Upper lobe of left lung (tissue), 6 donors: ENCODE measurements around the gene SH2D4B. TPM values are rescaled to one million over a fixed set of nuclear protein-coding genes. Genes with fewer than 3 reads are reported as not detected.

Experiments used
- ATAC-seq, 2 donors: fragments of 200-7000 bp; cut with Tn5 transposase; one replicate each; pipeline ENCODE4 v1.9.1; 2022; ENCODE audit warnings: mild to moderate bottlenecking in 2 of 2, moderate library complexity in 2 of 2; ENCODE audit not compliant: low FRiP score in 2 of 2
- DNase-seq, 2 donors: peaks; one replicate each; pipeline ENCODE4 v3.0.0-alpha.2; 2019 to 2020
- H3K27ac ChIP-seq, 4 donors: fragments of 200-600 bp; sonication (generic); one replicate each; pipeline ENCODE4 v1.5.1; 2016 to 2019
- H3K27me3 ChIP-seq, 4 donors: fragments of 200-600 bp; sonication (generic); one replicate each; pipeline ENCODE4 v1.5.1; 2017 to 2019
- H3K36me3 ChIP-seq, 4 donors: fragments of 200-600 bp; sonication (generic); one replicate each; pipeline ENCODE4 v1.5.1; 2016 to 2019
- H3K4me1 ChIP-seq, 4 donors: fragments of 200-600 bp; sonication (generic); one replicate each; pipeline ENCODE4 v1.5.1; 2018 to 2019
- H3K4me3 ChIP-seq, 4 donors: fragments of 200-600 bp; sonication (generic); one replicate each; pipeline ENCODE4 v1.5.1; 2017 to 2019; ENCODE audit warnings: mild to moderate bottlenecking in 2 of 4, moderate library complexity in 1 of 4
- H3K9me3 ChIP-seq, 4 donors: fragments of 200-600 bp; sonication (generic); one replicate each; pipeline ENCODE4 v1.5.1; 2018 to 2019
- EP300 ChIP-seq, 4 donors: sonication (generic); formaldehyde crosslinking; IDR thresholded peaks; one replicate each; pipeline ENCODE4 v1.5.1; 2017; ENCODE audit warnings: antibody characterized with exemption in 4 of 4, control low read depth in 2 of 4
- POLR2A ChIP-seq, 4 donors: fragments of 450-650 bp; IDR thresholded peaks; one replicate each; pipeline ENCODE4 v1.5.1; 2016 to 2017; ENCODE audit warnings: antibody characterized with exemption in 4 of 4, mild to moderate bottlenecking in 2 of 4
- POLR2AphosphoS5 ChIP-seq, 2 donors: sonication (generic); formaldehyde crosslinking; IDR thresholded peaks; one replicate each; pipeline ENCODE4 v1.5.1; 2017; ENCODE audit warnings: antibody characterized with exemption in 2 of 2
- WGBS, 2 donors: methylation state at CpG; one replicate each; pipeline ENCODE4 v1.1.5; 2017 to 2018; 5-methylcytosine and 5-hydroxymethylcytosine counted together
- total RNA-seq, 6 donors: library from RNA; depleted of rRNA in 4 of 6; stranded (reverse); fragments of >200 nt in 4 of 6; gene quantifications; one replicate each; pipeline versions ENCODE4 v1.1.0 to v1.2.1, GENCODE V29; 2016 to 2021
- TF ChIP-seq, protein P1 (sequence below), 6 experiments: fragments of 450-650 bp in 4 of 6; fragments of 200-600 bp in 2 of 6; sonication (generic) in 2 of 6; IDR thresholded peaks; one replicate each; pipeline ENCODE4 v1.5.1; 2016 to 2019; ENCODE audit warnings: antibody characterized with exemption in 6 of 6
- donor health status: DM: no; HTN: no; CAD: no; lungs with moderate emphysema.
- donor health status: DM: no; HTN: yes; CAD: no; lungs with severe emphysema.

SH2D4B gene
- total RNA-seq, 6 donors from 2014 or later, result 0.15 to 1.0 (median 0.55) TPM; not detected in 1

- no peaks in the 10 kb centered on the region for H3K36me3 ChIP-seq
- DNase-seq (no peak), ATAC-seq (no peak)
- H3K4me3 ChIP-seq, result no peak overlapping the region
- H3K27ac ChIP-seq, result no peak overlapping the region
- H3K4me1 ChIP-seq, result no peaks in the 10 kb centered on the region
- TF ChIP-seq EP300 (IDR thresholded peaks at IDR 0.05) (no peak), POLR2A (IDR thresholded peaks at IDR 0.05) (no peak), POLR2AphosphoS5 (IDR thresholded peaks at IDR 0.05) (no peak)
- TF ChIP-seq, protein P1, sequence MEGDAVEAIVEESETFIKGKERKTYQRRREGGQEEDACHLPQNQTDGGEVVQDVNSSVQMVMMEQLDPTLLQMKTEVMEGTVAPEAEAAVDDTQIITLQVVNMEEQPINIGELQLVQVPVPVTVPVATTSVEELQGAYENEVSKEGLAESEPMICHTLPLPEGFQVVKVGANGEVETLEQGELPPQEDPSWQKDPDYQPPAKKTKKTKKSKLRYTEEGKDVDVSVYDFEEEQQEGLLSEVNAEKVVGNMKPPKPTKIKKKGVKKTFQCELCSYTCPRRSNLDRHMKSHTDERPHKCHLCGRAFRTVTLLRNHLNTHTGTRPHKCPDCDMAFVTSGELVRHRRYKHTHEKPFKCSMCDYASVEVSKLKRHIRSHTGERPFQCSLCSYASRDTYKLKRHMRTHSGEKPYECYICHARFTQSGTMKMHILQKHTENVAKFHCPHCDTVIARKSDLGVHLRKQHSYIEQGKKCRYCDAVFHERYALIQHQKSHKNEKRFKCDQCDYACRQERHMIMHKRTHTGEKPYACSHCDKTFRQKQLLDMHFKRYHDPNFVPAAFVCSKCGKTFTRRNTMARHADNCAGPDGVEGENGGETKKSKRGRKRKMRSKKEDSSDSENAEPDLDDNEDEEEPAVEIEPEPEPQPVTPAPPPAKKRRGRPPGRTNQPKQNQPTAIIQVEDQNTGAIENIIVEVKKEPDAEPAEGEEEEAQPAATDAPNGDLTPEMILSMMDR (IDR thresholded peaks at IDR 0.05), result no peak
- WGBS, 2 donors, result 78 to 83% methylated on average over 6 to 7 of the region's 7 CpGs
- no peaks in the 10 kb centered on the region for H3K9me3 ChIP-seq
- H3K27me3 ChIP-seq, result no peaks in the 10 kb centered on the region
These were observed 109.6 kb downstream of the SH2D4B start for GRCh38 chr10:80647173-80647833.

GRCh38 chr10:80648106-80648505 lies 110.4 kb downstream of the SH2D4B start:
- H3K4me1 ChIP-seq, result no peaks in the 10 kb centered on the region
- H3K36me3 ChIP-seq, result no peaks in the 10 kb centered on the region
- no peak for DNase-seq
- no peak for TF ChIP-seq POLR2A (IDR thresholded peaks at IDR 0.05)
- no peak for TF ChIP-seq EP300 (IDR thresholded peaks at IDR 0.05)
- TF ChIP-seq, protein P1 (IDR thresholded peaks at IDR 0.05), result no peak
- TF ChIP-seq POLR2AphosphoS5 (IDR thresholded peaks at IDR 0.05), result no peak
- H3K4me3 ChIP-seq, result no peak overlapping the region
- no peaks in the 10 kb centered on the region for H3K9me3 ChIP-seq
- no peak overlapping the region for H3K27ac ChIP-seq
- no peak for ATAC-seq
- WGBS, 2 donors, result 76 to 80% methylated on average over 5 of the region's 5 CpGs
- H3K27me3 ChIP-seq, result no peaks in the 10 kb centered on the region

- WGBS, 2 donors, result 90 to 95% methylated on average over 6 of the region's 6 CpGs
- no peak overlapping the region for H3K4me3 ChIP-seq
- H3K36me3 ChIP-seq, result no peaks in the 10 kb centered on the region
- no peak for TF ChIP-seq EP300 (IDR thresholded peaks at IDR 0.05)
- TF ChIP-seq POLR2A (IDR thresholded peaks at IDR 0.05), result no peak
- TF ChIP-seq, protein P1 (IDR thresholded peaks at IDR 0.05), result no peak
- no peak for TF ChIP-seq POLR2AphosphoS5 (IDR thresholded peaks at IDR 0.05)
- peaks cover 0 to 8% (median 3%) of the 10 kb centered on the region in 4 donors for H3K9me3 ChIP-seq
- no peaks in the 10 kb centered on the region for H3K27me3 ChIP-seq
- DNase-seq (no peak), ATAC-seq (no peak)
- H3K4me1 ChIP-seq, result no peaks in the 10 kb centered on the region
- no peak overlapping the region for H3K27ac ChIP-seq
These were observed 111.5 kb downstream of the SH2D4B start for GRCh38 chr10:80649183-80649582.

DNA sequence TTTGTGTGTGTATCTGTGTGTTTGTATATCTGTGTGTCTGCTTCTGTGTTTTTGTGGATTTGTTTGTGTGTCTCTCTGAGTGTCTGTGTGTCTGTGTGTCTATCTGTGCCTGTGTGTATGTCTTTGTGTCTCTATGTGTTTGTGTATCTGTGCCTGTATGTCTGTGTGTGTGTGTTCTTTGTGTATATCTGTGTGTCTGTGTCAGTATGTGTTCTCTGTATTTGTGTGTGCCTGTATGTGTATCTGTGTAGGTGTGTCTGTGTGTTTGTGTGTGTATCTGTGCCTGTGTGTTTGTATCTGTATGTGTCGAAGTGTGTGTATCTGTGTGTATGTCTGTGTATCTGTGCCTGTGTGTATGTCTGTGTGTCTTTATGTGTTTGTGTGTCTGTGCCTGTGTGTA lies 118.2 kb downstream of the SH2D4B start:
- no peak overlapping the region for H3K27ac ChIP-seq
- 85 to 89% methylated on average over 1 of the region's 1 CpG for WGBS, 2 donors
- H3K27me3 ChIP-seq, result no peaks in the 10 kb centered on the region
- no peak overlapping the region for H3K4me3 ChIP-seq
- DNase-seq (no peak), ATAC-seq (no peak)
- TF ChIP-seq, protein P1 (IDR thresholded peaks at IDR 0.05), result no peak
- TF ChIP-seq EP300 (IDR thresholded peaks at IDR 0.05) (no peak), POLR2A (IDR thresholded peaks at IDR 0.05) (no peak), POLR2AphosphoS5 (IDR thresholded peaks at IDR 0.05) (no peak)
- peaks cover 0 to 31% (median 21%) of the 10 kb centered on the region in 4 donors for H3K9me3 ChIP-seq
- no peaks in the 10 kb centered on the region for H3K4me1 ChIP-seq
- no peaks in the 10 kb centered on the region for H3K36me3 ChIP-seq

- Histone ChIP-seq H3K4me1 (peaks cover 0 to 4% (median 4%) of the 10 kb centered on the region in 4 donors), H3K27ac (no peak overlapping the region), H3K27me3 (no peaks in the 10 kb centered on the region), H3K4me3 (no peak overlapping the region), H3K9me3 (peaks cover 0 to 31% (median 21%) of the 10 kb centered on the region in 4 donors), H3K36me3 (no peaks in the 10 kb centered on the region)
- WGBS, 2 donors, result 91 to 94% methylated on average over 6 of the region's 6 CpGs
- TF ChIP-seq EP300 (IDR thresholded peaks at IDR 0.05) (no peak), POLR2AphosphoS5 (IDR thresholded peaks at IDR 0.05) (no peak), POLR2A (IDR thresholded peaks at IDR 0.05) (no peak)
- TF ChIP-seq, protein P1 (IDR thresholded peaks at IDR 0.05), result no peak
- DNase-seq (no peak), ATAC-seq (no peak)
These were observed 120.4 kb downstream of the SH2D4B start for GRCh38 chr10:80658068-80658467.
